Suprapubic skin (tissue), 4 donors: ENCODE results near the gene TTC23. TPM values are rescaled to one million over a fixed set of nuclear protein-coding genes. Genes with fewer than 3 reads are reported as not detected.

Source experiments
- DNase-seq, 2 donors: peaks; one replicate each; pipeline ENCODE4 v3.0.0-alpha.2; 2019; ENCODE audit warnings: low spot score in 2 of 2
- H3K27ac ChIP-seq: fragments of 200-600 bp; sonication (generic); one replicate; pipeline ENCODE4 v1.5.1; 2019
- H3K27me3 ChIP-seq: fragments of 200-600 bp; sonication (generic); one replicate; pipeline ENCODE4 v1.5.1; 2019
- H3K36me3 ChIP-seq: fragments of 200-600 bp; sonication (generic); one replicate; pipeline ENCODE4 v1.5.1; 2019
- H3K4me1 ChIP-seq: fragments of 200-600 bp; sonication (generic); one replicate; pipeline ENCODE4 v1.5.1; 2019
- H3K4me3 ChIP-seq: fragments of 200-600 bp; sonication (generic); one replicate; pipeline ENCODE4 v1.5.1; 2019; ENCODE audit warnings: mild to moderate bottlenecking
- H3K9me3 ChIP-seq: fragments of 200-600 bp; sonication (generic); one replicate; pipeline ENCODE4 v1.5.1; 2019
- CTCF ChIP-seq, 2 donors: fragments of 200-600 bp in 1 of 2; fragments of 450-650 bp in 1 of 2; sonication (generic) in 1 of 2; IDR thresholded peaks; one replicate each; pipeline ENCODE4 v1.5.1; 2016 to 2019; ENCODE audit warnings: antibody characterized with exemption in 2 of 2, mild to moderate bottlenecking in 1 of 2, moderate library complexity in 1 of 2
- EP300 ChIP-seq: sonication (generic); formaldehyde crosslinking; IDR thresholded peaks from one replicate; pipeline ENCODE4 v1.6.1; 2017; ENCODE audit warnings: antibody characterized with exemption
- POLR2A ChIP-seq, 2 donors: fragments of 450-650 bp; IDR thresholded peaks; one replicate each; pipeline ENCODE4 v1.6.1; 2017; ENCODE audit warnings: antibody characterized with exemption in 2 of 2, mild to moderate bottlenecking in 2 of 2, moderate library complexity in 2 of 2
- POLR2AphosphoS5 ChIP-seq, 3 donors: sonication (generic); formaldehyde crosslinking; IDR thresholded peaks; one replicate each; pipeline ENCODE4 v1.6.1; 2017; ENCODE audit warnings: antibody characterized with exemption in 3 of 3
- WGBS: methylation state at CpG from one replicate; pipeline ENCODE4 v1.1.5; 2018; 5-methylcytosine and 5-hydroxymethylcytosine counted together
- total RNA-seq, 4 donors: library from RNA; depleted of rRNA; stranded (reverse); fragments of >200 nt; gene quantifications; one replicate each; pipeline ENCODE4 v1.1.0, GENCODE V29; 2016

Gene TTC23
- total RNA-seq, 4 donors from 2014 or later, result 14.4 to 34.6 (median 17.6) TPM

- H3K4me3 ChIP-seq, result no peak overlapping the region
- no peak overlapping the region for H3K27ac ChIP-seq
- TF ChIP-seq POLR2AphosphoS5 (IDR thresholded peaks at IDR 0.05), result no peak
- no peak for TF ChIP-seq POLR2A (IDR thresholded peaks at IDR 0.05)
- no peak for TF ChIP-seq CTCF (IDR thresholded peaks at IDR 0.05)
- no peak for TF ChIP-seq EP300
- H3K36me3 ChIP-seq, result no peaks in the 10 kb centered on the region
- DNase-seq, result no peak
- 91% methylated on average over 2 of the region's 2 CpGs for WGBS
- H3K4me1 ChIP-seq, result no peaks in the 10 kb centered on the region
- no peaks in the 10 kb centered on the region for H3K27me3 ChIP-seq
- no peaks in the 10 kb centered on the region for H3K9me3 ChIP-seq
Measured at GRCh38 chr15:99275061-99275460, 25.7 kb upstream of the TTC23 start.

GRCh38 chr15:99273801-99274200 is 24.4 kb upstream of the TTC23 start:
- TF ChIP-seq CTCF (IDR thresholded peaks at IDR 0.05) (no peak), POLR2AphosphoS5 (IDR thresholded peaks at IDR 0.05) (no peak), POLR2A (IDR thresholded peaks at IDR 0.05) (no peak), EP300 (no peak)
- Histone ChIP-seq H3K4me3 (no peak overlapping the region), H3K9me3 (no peaks in the 10 kb centered on the region), H3K27ac (no peak overlapping the region), H3K4me1 (no peaks in the 10 kb centered on the region), H3K27me3 (no peaks in the 10 kb centered on the region), H3K36me3 (no peaks in the 10 kb centered on the region)
- DNase-seq, result no peak
- 71% methylated on average over 3 of the region's 3 CpGs for whole genome bisulfite sequencing

- Histone ChIP-seq H3K4me3 (no peak overlapping the region), H3K27ac (no peak overlapping the region), H3K9me3 (no peaks in the 10 kb centered on the region), H3K4me1 (no peaks in the 10 kb centered on the region), H3K36me3 (no peaks in the 10 kb centered on the region), H3K27me3 (no peaks in the 10 kb centered on the region)
- DNase-seq, result no peak
- TF ChIP-seq EP300 (no peak), POLR2AphosphoS5 (IDR thresholded peaks at IDR 0.05) (no peak), POLR2A (IDR thresholded peaks at IDR 0.05) (no peak), CTCF (IDR thresholded peaks at IDR 0.05) (no peak)
- WGBS, result 80% methylated on average over 5 of the region's 5 CpGs
Measured at GRCh38 chr15:99268431-99268830, 19.1 kb upstream of the TTC23 start.

GRCh38 chr15:99267957-99268356 is 18.6 kb upstream of the TTC23 start:
- WGBS, result 90% methylated on average over 3 of the region's 3 CpGs
- no peak for TF ChIP-seq POLR2A (IDR thresholded peaks at IDR 0.05)
- no peak for TF ChIP-seq CTCF (IDR thresholded peaks at IDR 0.05)
- no peak for TF ChIP-seq EP300
- no peak for TF ChIP-seq POLR2AphosphoS5 (IDR thresholded peaks at IDR 0.05)

GRCh38 chr15:99265541-99266070 is 16.2 kb upstream of the TTC23 start:
- no peak for TF ChIP-seq CTCF (IDR thresholded peaks at IDR 0.05)
- no peak for TF ChIP-seq POLR2A (IDR thresholded peaks at IDR 0.05)
- TF ChIP-seq POLR2AphosphoS5 (IDR thresholded peaks at IDR 0.05), result no peak
- 90% methylated on average over 3 of the region's 3 CpGs for WGBS
- no peaks in the 10 kb centered on the region for H3K9me3 ChIP-seq
- H3K27ac ChIP-seq, result no peak overlapping the region
- H3K27me3 ChIP-seq, result no peaks in the 10 kb centered on the region
- H3K4me3 ChIP-seq, result no peak overlapping the region
- H3K4me1 ChIP-seq, result no peaks in the 10 kb centered on the region
- no peak for DNase-seq
- peaks cover 8% of the 10 kb centered on the region for H3K36me3 ChIP-seq

More at GRCh38 chr15:99267957-99268356, 18.6 kb upstream of the TTC23 start:
- H3K27me3 ChIP-seq, result no peaks in the 10 kb centered on the region
- H3K27ac ChIP-seq, result no peak overlapping the region
- no peak for DNase-seq
- H3K9me3 ChIP-seq, result no peaks in the 10 kb centered on the region
- H3K36me3 ChIP-seq, result no peaks in the 10 kb centered on the region
- H3K4me3 ChIP-seq, result no peak overlapping the region
- H3K4me1 ChIP-seq, result no peaks in the 10 kb centered on the region
